ENCODE data around the gene WDR75.
A peak's percentile ranks its signal among the peaks of the same experiment; 100 is the strongest.

WDR75 gene

DNA sequence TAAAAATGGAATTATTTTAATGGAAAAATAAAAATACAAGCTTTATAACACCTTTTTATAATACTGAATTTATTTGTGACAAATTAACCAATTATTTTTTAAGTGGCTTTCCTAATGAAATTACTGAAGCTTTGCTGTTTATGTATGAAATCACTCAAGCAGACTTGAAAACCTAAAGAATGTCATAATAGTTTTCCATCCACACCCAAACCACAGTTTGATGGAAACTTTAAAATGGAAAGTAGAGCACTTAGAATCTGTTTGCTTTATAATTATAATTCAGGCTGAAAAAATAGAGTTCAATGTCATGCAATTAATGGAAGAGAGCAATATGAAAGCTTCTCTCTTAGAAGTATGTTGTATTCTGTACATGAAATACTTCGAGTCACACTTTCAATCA is 31.6 kb upstream of the WDR75 start:
- Histone ChIP-seq H3K4me3 (ENCODE audit: low read depth, low read length) (no peak overlapping the region), H3K4me1 (no peaks in the 10 kb centered on the region), H2AFZ (no peak overlapping the region), H3K36me3 (ENCODE audit: control insufficient read depth, insufficient read depth, low read length) (no peaks in the 10 kb centered on the region), H3K9me3 (ENCODE audit: control insufficient read depth, low read length) (no peaks in the 10 kb centered on the region), H3K27me3 (ENCODE audit: control insufficient read depth, insufficient read depth, low read length) (no peaks in the 10 kb centered on the region), H3K27ac (no peak overlapping the region), H3K9ac (no peak overlapping the region), H3K79me2 (no peaks in the 10 kb centered on the region), H3K4me2 (ENCODE audit: low read length) (no peak overlapping the region)
- TF ChIP-seq, protein P1, sequence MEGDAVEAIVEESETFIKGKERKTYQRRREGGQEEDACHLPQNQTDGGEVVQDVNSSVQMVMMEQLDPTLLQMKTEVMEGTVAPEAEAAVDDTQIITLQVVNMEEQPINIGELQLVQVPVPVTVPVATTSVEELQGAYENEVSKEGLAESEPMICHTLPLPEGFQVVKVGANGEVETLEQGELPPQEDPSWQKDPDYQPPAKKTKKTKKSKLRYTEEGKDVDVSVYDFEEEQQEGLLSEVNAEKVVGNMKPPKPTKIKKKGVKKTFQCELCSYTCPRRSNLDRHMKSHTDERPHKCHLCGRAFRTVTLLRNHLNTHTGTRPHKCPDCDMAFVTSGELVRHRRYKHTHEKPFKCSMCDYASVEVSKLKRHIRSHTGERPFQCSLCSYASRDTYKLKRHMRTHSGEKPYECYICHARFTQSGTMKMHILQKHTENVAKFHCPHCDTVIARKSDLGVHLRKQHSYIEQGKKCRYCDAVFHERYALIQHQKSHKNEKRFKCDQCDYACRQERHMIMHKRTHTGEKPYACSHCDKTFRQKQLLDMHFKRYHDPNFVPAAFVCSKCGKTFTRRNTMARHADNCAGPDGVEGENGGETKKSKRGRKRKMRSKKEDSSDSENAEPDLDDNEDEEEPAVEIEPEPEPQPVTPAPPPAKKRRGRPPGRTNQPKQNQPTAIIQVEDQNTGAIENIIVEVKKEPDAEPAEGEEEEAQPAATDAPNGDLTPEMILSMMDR (IDR thresholded peaks at IDR 0.05): no peak

DNA sequence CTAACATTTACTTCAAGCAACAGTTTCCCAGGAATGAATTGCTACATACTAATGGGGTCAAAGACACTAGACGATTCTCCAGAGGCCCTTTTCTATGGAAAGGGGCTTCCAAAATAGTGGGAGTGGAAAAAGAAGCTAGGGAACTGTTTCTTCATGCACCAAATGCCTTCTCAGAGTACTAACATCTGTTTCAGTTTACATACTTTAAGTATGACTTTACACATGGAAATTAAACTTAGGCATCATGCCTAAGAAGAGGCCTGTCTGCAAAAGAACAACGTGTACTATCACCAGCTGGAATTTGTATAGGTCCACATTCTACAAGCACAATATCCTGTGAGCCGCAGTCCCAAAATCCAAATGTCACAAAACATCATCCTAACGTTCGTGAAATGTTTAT is 29.4 kb upstream of the WDR75 start:
- no peak overlapping the region for H3K27ac ChIP-seq
- no peaks in the 10 kb centered on the region for H3K79me2 ChIP-seq
- H3K36me3 ChIP-seq (ENCODE audit: control insufficient read depth, insufficient read depth, low read length): no peaks in the 10 kb centered on the region

DNA sequence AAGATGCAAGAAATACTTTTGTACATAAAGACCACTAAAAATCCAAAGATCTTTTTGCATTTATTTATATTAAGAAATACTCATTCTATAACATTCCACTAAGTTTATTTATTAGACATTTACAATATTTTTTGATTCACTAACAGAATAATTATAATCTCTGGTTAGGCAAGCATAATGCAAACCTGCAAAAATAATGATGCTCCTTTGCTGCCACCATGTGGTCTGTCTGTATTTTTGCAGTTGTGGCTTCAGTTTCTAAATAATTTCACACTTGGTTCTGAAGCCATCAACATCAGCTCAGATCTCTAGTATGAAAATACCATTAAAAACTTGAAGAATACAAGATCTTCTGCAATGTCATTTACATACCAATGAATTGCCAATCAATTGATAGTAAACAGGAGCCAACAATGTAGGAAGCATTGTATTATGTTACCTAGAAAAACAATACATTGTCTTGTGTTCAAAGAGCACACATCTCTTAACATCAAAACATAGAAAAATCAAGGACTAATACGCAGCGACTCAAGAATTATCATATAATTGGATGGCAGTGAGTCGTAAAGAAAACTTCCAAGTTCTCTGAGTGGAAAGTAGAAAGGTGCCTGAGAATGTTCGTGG is 28.8 kb upstream of the WDR75 start:
- Histone ChIP-seq H3K27ac (no peak overlapping the region), H3K36me3 (ENCODE audit: control insufficient read depth, insufficient read depth, low read length) (no peaks in the 10 kb centered on the region), H3K4me1 (no peaks in the 10 kb centered on the region), H2AFZ (no peak overlapping the region), H3K9me3 (ENCODE audit: control insufficient read depth, low read length) (no peaks in the 10 kb centered on the region), H3K79me2 (no peaks in the 10 kb centered on the region), H3K9ac (no peak overlapping the region), H3K4me2 (ENCODE audit: low read length) (no peak overlapping the region), H3K27me3 (ENCODE audit: control insufficient read depth, insufficient read depth, low read length) (no peaks in the 10 kb centered on the region), H3K4me3 (ENCODE audit: low read depth, low read length) (no peak overlapping the region)
- TF ChIP-seq, protein P1 (IDR thresholded peaks at IDR 0.05): peak; percentile 68

More for the DNA sequence above, 29.4 kb upstream of the WDR75 start:
- TF ChIP-seq, protein P1 (IDR thresholded peaks at IDR 0.05): no peak
- H3K9ac ChIP-seq: no peak overlapping the region
- no peaks in the 10 kb centered on the region for H3K9me3 ChIP-seq (ENCODE audit: control insufficient read depth, low read length)
- H2AFZ ChIP-seq: no peak overlapping the region
- H3K4me2 ChIP-seq (ENCODE audit: low read length): no peak overlapping the region
- H3K4me3 ChIP-seq (ENCODE audit: low read depth, low read length): no peak overlapping the region
- H3K4me1 ChIP-seq: no peaks in the 10 kb centered on the region
- H3K27me3 ChIP-seq (ENCODE audit: control insufficient read depth, insufficient read depth, low read length): no peaks in the 10 kb centered on the region

DNA sequence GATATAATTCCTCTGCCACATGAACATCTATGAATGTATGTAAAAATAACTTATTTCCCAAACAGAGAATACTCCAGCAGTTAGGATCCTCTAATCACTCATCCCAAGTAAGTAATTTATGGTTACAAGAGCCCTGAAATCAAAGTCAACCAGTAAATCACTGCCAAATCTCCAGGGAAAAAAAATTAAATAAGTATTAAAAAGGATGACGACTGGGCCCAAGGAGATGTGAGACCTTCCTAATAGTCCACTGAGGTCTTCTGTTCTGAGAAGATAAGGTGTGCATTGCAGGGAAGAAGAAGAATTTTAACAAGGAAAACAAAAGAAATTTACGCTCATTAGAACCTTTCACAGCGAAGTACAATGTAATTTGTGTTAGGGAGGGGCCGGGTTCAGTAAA is 28.0 kb upstream of the WDR75 start:
- H3K27ac ChIP-seq: no peak overlapping the region

More for the DNA sequence above, 28.0 kb upstream of the WDR75 start:
- Histone ChIP-seq H2AFZ (no peak overlapping the region), H3K4me2 (ENCODE audit: low read length) (no peak overlapping the region), H3K79me2 (no peaks in the 10 kb centered on the region), H3K36me3 (ENCODE audit: control insufficient read depth, insufficient read depth, low read length) (no peaks in the 10 kb centered on the region), H3K9ac (no peak overlapping the region), H3K4me1 (no peaks in the 10 kb centered on the region), H3K4me3 (ENCODE audit: low read depth, low read length) (no peak overlapping the region), H3K9me3 (ENCODE audit: control insufficient read depth, low read length) (no peaks in the 10 kb centered on the region), H3K27me3 (ENCODE audit: control insufficient read depth, insufficient read depth, low read length) (no peaks in the 10 kb centered on the region)
- TF ChIP-seq, protein P1 (IDR thresholded peaks at IDR 0.05): no peak

All from parathyroid adenoma (tissue), 2 donors.